Esophagus muscularis mucosa (tissue), 4 donors: Measurements from ENCODE around the gene NHSL1. TPM values are rescaled to one million over a fixed set of nuclear protein-coding genes. Genes with fewer than 3 reads are reported as not detected.

ENCODE experiments used
- DNase-seq: peaks from one replicate; pipeline ENCODE4 v3.0.0-alpha.2; 2017; ENCODE audit errors: extremely low spot score
- H3K27ac ChIP-seq, 4 donors: fragments of 200-600 bp; sonication (generic); replicated peaks in 1 of 4; 1 replicate in 3 of 4; 2 replicates in 1 of 4; pipeline ENCODE4 v1.5.1; 2016 to 2019; ENCODE audit warnings: mild to moderate bottlenecking in 1 of 4
- H3K27me3 ChIP-seq, 4 donors: fragments of 200-600 bp; sonication (generic); one replicate each; pipeline versions ENCODE4 v1.5.1 to v1.6.0; 2016 to 2019
- H3K36me3 ChIP-seq, 4 donors: fragments of 200-600 bp; sonication (generic); one replicate each; pipeline ENCODE4 v1.5.1; 2016 to 2019
- H3K4me1 ChIP-seq, 4 donors: fragments of 200-600 bp; sonication (generic); one replicate each; pipeline ENCODE4 v1.5.1; 2016 to 2019
- H3K4me3 ChIP-seq, 4 donors: fragments of 200-600 bp; sonication (generic); 1 replicate in 2 of 4; 2 replicates in 2 of 4; pipeline ENCODE4 v1.5.1; 2016 to 2019; ENCODE audit warnings: mild to moderate bottlenecking in 4 of 4, moderate library complexity in 1 of 4
- H3K9me3 ChIP-seq, 4 donors: fragments of 200-600 bp; sonication (generic); 1 replicate in 3 of 4; 2 replicates in 1 of 4; pipeline ENCODE4 v1.5.1; 2016 to 2019
- EP300 ChIP-seq: sonication (generic); formaldehyde crosslinking; IDR thresholded peaks from one replicate; pipeline ENCODE4 v1.6.1; 2017; ENCODE audit warnings: antibody characterized with exemption
- POLR2A ChIP-seq: fragments of 450-650 bp; IDR thresholded peaks from one replicate; pipeline ENCODE4 v1.6.1; 2017; ENCODE audit warnings: antibody characterized with exemption, moderate library complexity, mild to moderate bottlenecking, low read depth
- POLR2AphosphoS5 ChIP-seq, 2 donors: sonication (generic); formaldehyde crosslinking; IDR thresholded peaks; one replicate each; pipeline ENCODE4 v1.6.1; 2017; ENCODE audit warnings: antibody characterized with exemption in 2 of 2
- WGBS: methylation state at CpG from one replicate; pipeline ENCODE4 v1.1.5; 2018; 5-methylcytosine and 5-hydroxymethylcytosine counted together
- intact Hi-C: fragments of 100-400 bp; cut with DNase I; formaldehyde crosslinking; loops from one replicate; pipeline ENCODE4 v1.15.1; 2023
- total RNA-seq, 4 donors: library from RNA; depleted of rRNA; stranded (reverse); fragments of >200 nt; gene quantifications; one replicate each; pipeline versions ENCODE4 v1.1.0 to v1.2.1, GENCODE V29; 2016
- TF ChIP-seq, protein P1 (sequence below), 3 experiments: fragments of 200-600 bp in 2 of 3; fragments of 450-650 bp in 1 of 3; sonication (generic) in 2 of 3; IDR thresholded peaks; one replicate each; pipeline ENCODE4 v1.5.1; 2017 to 2019; ENCODE audit warnings: antibody characterized with exemption in 3 of 3, mild to moderate bottlenecking in 2 of 3, moderate library complexity in 1 of 3

Gene NHSL1
- total RNA-seq, 4 donors from 2014 or later: 8.6 to 15.6 (median 11.7) TPM

DNA sequence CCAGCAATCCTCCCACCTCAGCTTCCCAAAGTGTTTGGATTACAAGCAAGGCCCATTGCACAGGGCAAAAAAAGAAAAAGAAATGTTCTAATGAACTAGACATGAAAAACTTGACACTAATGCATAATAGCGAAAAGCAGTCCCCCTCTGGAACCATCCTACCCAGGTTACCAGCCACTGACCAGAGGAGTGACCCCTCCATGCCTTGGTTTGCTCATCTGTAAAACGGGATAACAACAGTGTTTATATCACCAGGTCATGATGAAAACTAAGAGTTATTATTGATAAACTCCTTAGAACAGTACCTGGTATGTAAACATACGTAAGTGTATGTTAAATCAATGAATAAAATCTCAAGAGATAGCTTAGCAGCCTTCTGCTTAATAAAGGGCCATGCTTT is 3.3 kb upstream of the NHSL1 start:
- no peak for DNase-seq
- intact Hi-C loops: no loop called here
- no peaks in the 10 kb centered on the region for H3K27me3 ChIP-seq
- H3K4me3 ChIP-seq: no peak overlapping the region
- H3K4me1 ChIP-seq: peaks cover 7 to 23% (median 15%) of the 10 kb centered on the region in 4 donors
- H3K9me3 ChIP-seq: no peaks in the 10 kb centered on the region
- H3K36me3 ChIP-seq: no peaks in the 10 kb centered on the region
- no peak for TF ChIP-seq POLR2AphosphoS5 (IDR thresholded peaks at IDR 0.05)
- TF ChIP-seq, protein P1, sequence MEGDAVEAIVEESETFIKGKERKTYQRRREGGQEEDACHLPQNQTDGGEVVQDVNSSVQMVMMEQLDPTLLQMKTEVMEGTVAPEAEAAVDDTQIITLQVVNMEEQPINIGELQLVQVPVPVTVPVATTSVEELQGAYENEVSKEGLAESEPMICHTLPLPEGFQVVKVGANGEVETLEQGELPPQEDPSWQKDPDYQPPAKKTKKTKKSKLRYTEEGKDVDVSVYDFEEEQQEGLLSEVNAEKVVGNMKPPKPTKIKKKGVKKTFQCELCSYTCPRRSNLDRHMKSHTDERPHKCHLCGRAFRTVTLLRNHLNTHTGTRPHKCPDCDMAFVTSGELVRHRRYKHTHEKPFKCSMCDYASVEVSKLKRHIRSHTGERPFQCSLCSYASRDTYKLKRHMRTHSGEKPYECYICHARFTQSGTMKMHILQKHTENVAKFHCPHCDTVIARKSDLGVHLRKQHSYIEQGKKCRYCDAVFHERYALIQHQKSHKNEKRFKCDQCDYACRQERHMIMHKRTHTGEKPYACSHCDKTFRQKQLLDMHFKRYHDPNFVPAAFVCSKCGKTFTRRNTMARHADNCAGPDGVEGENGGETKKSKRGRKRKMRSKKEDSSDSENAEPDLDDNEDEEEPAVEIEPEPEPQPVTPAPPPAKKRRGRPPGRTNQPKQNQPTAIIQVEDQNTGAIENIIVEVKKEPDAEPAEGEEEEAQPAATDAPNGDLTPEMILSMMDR (IDR thresholded peaks at IDR 0.05): no peak
- no peak for TF ChIP-seq EP300
- no peak for TF ChIP-seq POLR2A
- no peak overlapping the region for H3K27ac ChIP-seq
- WGBS: 94% methylated on average over 3 of the region's 3 CpGs

DNA sequence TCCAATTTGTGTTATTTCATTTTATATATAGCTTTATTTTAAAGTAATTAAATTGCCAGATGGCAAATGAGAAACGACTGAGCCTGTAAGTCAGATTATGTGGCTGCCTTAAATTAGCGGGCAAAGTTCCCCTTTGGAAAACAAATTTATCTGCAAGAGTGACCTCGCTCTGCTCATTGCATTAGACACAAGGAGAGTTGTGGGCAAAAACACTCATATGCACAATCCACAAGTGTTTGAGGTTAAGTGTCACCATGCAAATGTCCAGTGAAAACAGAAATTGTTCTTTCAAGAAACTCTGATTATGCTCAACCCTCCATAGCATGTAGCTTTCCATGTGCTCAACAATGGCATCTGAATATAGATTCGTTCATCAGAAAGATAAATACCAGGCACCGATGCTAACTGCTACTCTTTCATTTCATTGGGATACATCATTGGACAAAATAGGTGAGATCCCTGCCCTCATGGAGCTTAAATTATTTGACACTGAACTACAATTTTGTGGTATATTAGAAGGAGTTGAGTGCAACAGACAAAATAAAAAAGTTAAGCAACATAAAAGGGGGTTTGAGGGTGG is 1.7 kb upstream of the NHSL1 start:
- TF ChIP-seq, protein P1 (IDR thresholded peaks at IDR 0.05): no peak
- TF ChIP-seq POLR2A (no peak), EP300 (no peak), POLR2AphosphoS5 (IDR thresholded peaks at IDR 0.05) (no peak)
- WGBS: 83% methylated on average over 5 of the region's 5 CpGs
- Histone ChIP-seq H3K4me3 (no peak overlapping the region), H3K36me3 (no peaks in the 10 kb centered on the region), H3K4me1 (peaks cover 10 to 28% (median 19%) of the 10 kb centered on the region in 4 donors), H3K27ac (no peak overlapping the region), H3K9me3 (no peaks in the 10 kb centered on the region), H3K27me3 (no peaks in the 10 kb centered on the region)
- intact Hi-C loops: no loop called here
- DNase-seq: no peak

DNA sequence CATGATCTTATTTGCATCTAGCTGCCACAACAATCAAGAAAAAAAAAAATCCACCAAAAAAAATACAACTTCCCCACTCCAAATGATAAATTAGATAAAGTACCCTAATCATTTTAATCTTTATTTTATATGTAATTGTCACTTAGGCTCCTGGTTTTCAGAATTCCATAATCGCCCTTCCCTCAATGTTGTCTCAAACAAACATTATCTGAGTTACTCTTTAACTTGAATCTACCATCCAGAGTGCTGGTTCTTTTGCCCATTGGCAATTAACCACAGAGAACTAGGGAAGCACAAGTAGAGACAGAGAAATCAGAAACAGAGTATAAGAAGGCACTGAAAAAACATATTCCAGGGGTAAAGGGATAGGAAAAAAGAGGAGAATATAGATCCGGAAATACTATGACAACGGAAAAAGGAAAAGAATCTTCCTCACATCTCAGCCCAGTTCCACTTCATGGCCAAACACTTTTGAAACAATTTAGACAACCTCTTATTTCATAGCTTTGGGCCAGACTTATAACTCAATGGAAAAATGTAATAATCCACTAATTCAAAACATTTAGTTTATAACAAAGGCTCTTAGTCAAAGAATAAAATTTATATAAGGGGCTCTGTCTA is 861 bp upstream of the NHSL1 start:
- Histone ChIP-seq H3K27ac (no peak overlapping the region), H3K4me3 (no peak overlapping the region), H3K9me3 (no peaks in the 10 kb centered on the region), H3K4me1 (peaks cover 10 to 28% (median 19%) of the 10 kb centered on the region in 4 donors), H3K27me3 (no peaks in the 10 kb centered on the region), H3K36me3 (peaks cover 0 to 4% (median 0%) of the 10 kb centered on the region in 4 donors)
- no peak for DNase-seq
- intact Hi-C loops: no loop called here
- TF ChIP-seq POLR2AphosphoS5 (IDR thresholded peaks at IDR 0.05): no peak
- TF ChIP-seq, protein P1 (IDR thresholded peaks at IDR 0.05): no peak
- TF ChIP-seq POLR2A: no peak
- TF ChIP-seq EP300: no peak
- WGBS: 76% methylated on average over 3 of the region's 3 CpGs

DNA sequence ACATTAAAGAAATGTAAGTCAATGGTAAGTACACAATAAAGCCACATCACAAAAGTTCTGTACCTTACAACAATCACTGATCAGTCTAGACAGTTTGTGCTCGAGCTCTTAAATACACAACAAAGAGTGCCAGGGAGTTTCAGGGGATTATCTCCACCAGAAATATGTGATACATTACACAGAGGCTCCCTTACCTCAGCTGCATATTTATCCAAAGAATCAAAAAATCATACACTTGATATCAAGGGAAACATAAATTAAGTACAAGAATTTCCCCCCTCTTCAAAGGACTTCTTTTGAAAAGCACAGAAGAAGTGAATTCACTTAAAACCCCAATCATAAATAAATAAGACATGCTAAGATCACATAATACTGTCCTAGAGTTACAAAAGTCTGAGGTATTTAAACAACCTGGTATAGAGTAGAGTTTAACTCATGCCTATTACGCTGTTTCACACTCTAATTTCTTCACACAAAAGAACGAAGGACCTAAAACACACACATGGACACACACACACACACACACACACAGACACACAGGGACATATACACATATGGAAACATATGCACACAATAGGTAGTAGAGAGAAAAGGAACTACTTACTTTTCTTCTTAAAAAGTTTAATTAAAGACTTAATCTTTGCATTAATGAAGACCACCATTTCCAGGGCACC is 528 bp downstream of the NHSL1 start:
- Histone ChIP-seq H3K36me3 (peaks cover 0 to 9% (median 0%) of the 10 kb centered on the region in 4 donors), H3K27ac (no peak overlapping the region)
- 75% methylated on average over 3 of the region's 3 CpGs for WGBS

More for the DNA sequence above, 528 bp downstream of the NHSL1 start:
- DNase-seq: no peak
- Histone ChIP-seq H3K27me3 (no peaks in the 10 kb centered on the region), H3K4me1 (peaks cover 12 to 34% (median 23%) of the 10 kb centered on the region in 4 donors), H3K9me3 (no peaks in the 10 kb centered on the region), H3K4me3 (no peak overlapping the region)
- TF ChIP-seq EP300: no peak
- TF ChIP-seq POLR2AphosphoS5 (IDR thresholded peaks at IDR 0.05): no peak
- TF ChIP-seq, protein P1 (IDR thresholded peaks at IDR 0.05): no peak
- TF ChIP-seq POLR2A: no peak
- intact Hi-C loops: no loop called here
